ENCODE data around the gene MT1H. TPM values are rescaled to one million over a fixed set of nuclear protein-coding genes. Genes with fewer than 3 reads are reported as not detected.
A peak's percentile ranks its signal among the peaks of the same experiment; 100 is the strongest.

Gene MT1H
- total RNA-seq, 1 donor from 2014 or later = not detected

DNA sequence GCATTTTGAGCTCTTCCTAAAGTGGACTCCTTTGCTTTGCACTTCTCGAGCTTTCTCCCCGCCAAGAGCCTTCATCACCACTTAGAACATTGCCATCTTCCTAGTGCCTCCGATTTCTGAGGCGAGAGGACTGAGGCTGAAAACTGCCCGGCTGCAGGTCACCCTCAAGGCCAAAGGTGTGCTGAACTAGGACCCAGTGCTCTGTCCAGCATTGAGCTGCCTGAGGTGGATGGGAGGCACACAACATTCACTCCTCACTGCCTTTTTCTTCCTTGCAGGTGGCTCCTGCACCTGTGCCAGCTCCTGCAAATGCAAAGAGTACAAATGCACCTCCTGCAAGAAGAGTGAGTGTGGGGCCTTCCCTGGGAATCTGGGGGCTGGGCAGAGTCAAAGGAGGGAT lies 25.8 kb upstream of the MT1H start:
- Mint-ChIP-seq H3K9me3 (ENCODE audit: low read depth) (no peaks in the 10 kb centered on the region), H3K4me3 (ENCODE audit: unreplicated experiment) (peak overlapping the region; percentile 45), H3K27ac (ENCODE audit: unreplicated experiment) (no peak overlapping the region), H3K36me3 (ENCODE audit: low read depth) (peaks cover 2% of the 10 kb centered on the region), H3K4me1 (ENCODE audit: low read depth) (peaks cover 4% of the 10 kb centered on the region), H3K27me3 (ENCODE audit: low read depth) (peaks cover 59% of the 10 kb centered on the region)
- peak; percentile 25 for TF ChIP-seq CTCF (IDR thresholded peaks at IDR 0.05)
- DNase-seq (ENCODE audit: low spot score) = peak; percentile 39

GRCh38 chr16:56645311-56645710 lies 24.3 kb upstream of the MT1H start:
- DNase-seq (ENCODE audit: low spot score) = no peak
- Mint-ChIP-seq H3K4me1 (ENCODE audit: low read depth) (peaks cover 4% of the 10 kb centered on the region), H3K36me3 (ENCODE audit: low read depth) (peaks cover 2% of the 10 kb centered on the region), H3K4me3 (ENCODE audit: unreplicated experiment) (no peak overlapping the region), H3K9me3 (ENCODE audit: low read depth) (no peaks in the 10 kb centered on the region), H3K27ac (ENCODE audit: unreplicated experiment) (no peak overlapping the region), H3K27me3 (ENCODE audit: low read depth) (peaks cover 57% of the 10 kb centered on the region)
- TF ChIP-seq CTCF (IDR thresholded peaks at IDR 0.05) = no peak

DNA sequence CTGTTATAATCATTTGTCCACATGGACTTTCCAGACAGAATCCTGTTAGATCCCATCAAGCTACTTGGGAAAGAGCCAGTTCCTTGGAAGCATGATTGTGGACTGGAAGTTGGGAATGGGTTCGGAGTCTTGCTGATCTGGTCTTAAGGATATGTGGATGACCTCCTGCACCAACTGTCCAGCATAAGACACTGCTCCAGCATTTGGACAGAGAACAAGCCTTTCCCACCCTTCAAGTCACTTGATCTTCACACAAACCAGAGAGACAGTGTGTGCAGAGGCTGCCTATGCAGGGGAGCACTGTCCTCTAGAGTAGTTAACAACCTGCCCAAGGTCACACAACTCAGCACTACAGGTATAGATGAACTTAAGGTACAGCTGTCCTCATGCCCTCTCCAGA lies 23.8 kb upstream of the MT1H start:
- Mint-ChIP-seq H3K27ac (ENCODE audit: unreplicated experiment) (no peak overlapping the region), H3K36me3 (ENCODE audit: low read depth) (peaks cover 2% of the 10 kb centered on the region), H3K9me3 (ENCODE audit: low read depth) (no peaks in the 10 kb centered on the region), H3K4me3 (ENCODE audit: unreplicated experiment) (no peak overlapping the region), H3K27me3 (ENCODE audit: low read depth) (peaks cover 54% of the 10 kb centered on the region), H3K4me1 (ENCODE audit: low read depth) (peaks cover 4% of the 10 kb centered on the region)
- TF ChIP-seq CTCF (IDR thresholded peaks at IDR 0.05) = no peak
- DNase-seq (ENCODE audit: low spot score) = no peak

DNA sequence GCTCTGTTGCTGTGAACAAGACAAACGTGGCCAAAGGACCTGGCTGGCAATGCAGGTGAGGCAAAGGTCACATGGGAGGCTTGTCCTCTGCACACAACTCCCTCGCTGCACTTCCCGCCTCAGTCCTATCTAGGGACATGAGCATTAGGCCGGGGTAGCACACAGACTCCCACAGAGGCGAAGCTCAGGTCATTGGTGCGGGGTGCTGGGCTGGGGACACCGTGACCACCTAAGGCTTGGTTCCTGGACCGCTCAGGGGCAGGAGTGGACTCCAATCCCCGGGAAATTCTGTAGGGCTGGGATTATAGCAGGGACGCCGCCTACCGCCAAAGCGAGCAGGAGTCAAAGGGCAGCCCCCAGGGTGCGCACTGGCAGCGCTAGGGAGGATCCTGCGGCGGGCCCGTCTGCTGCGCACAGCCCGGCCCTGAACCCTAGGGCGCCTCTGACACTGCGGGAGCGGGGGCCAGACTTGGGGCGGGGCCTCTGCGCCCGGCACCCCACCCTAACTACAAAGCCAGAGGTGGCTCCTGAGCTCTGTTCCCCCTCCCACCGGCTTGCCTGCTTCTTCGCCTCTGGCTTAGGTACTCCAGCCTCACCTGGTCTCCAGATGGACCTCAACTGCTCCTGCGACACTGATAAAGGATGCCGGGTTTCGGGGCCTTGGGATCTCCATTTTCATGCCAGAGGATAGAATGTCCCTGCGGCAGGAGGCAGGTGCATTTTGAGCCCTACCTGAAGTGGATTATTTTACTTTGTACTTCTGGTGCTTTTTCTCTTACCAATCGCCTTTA lies 21.8 kb upstream of the MT1H start:
- peaks cover 44% of the 10 kb centered on the region for H3K27me3 Mint-ChIP-seq (ENCODE audit: low read depth)
- DNase-seq (ENCODE audit: low spot score) = no peak

DNA sequence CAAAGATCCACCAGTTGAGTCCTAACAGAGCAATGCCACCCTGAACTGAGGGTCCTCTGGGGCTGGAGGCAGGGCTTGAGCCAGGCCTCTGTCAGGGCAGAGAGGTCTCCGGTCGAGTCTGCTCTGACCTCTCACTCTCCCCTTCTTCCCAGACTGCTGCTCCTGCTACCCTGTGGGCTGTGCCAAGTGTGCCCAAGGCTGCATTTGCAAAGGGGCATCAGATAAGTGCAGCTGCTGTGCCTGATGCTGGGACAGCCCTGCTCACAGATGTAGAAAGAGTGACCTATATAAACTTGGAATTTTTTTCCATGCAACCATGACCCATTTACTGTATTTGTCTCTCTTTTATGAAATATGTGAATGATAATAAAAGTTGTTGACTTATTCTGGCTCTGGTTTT lies 20.3 kb upstream of the MT1H start:
- Mint-ChIP-seq H3K27me3 (ENCODE audit: low read depth) (peaks cover 36% of the 10 kb centered on the region), H3K9me3 (ENCODE audit: low read depth) (no peaks in the 10 kb centered on the region), H3K36me3 (ENCODE audit: low read depth) (no peaks in the 10 kb centered on the region), H3K27ac (ENCODE audit: unreplicated experiment) (no peak overlapping the region), H3K4me3 (ENCODE audit: unreplicated experiment) (no peak overlapping the region), H3K4me1 (ENCODE audit: low read depth) (peaks cover 2% of the 10 kb centered on the region)
- TF ChIP-seq CTCF (IDR thresholded peaks at IDR 0.05) = no peak
- no peak for DNase-seq (ENCODE audit: low spot score)

More for the DNA sequence above, 21.8 kb upstream of the MT1H start:
- Mint-ChIP-seq H3K4me1 (ENCODE audit: low read depth) (peaks cover 4% of the 10 kb centered on the region), H3K9me3 (ENCODE audit: low read depth) (no peaks in the 10 kb centered on the region), H3K36me3 (ENCODE audit: low read depth) (no peaks in the 10 kb centered on the region), H3K4me3 (ENCODE audit: unreplicated experiment) (no peak overlapping the region), H3K27ac (ENCODE audit: unreplicated experiment) (no peak overlapping the region)
- no peak for TF ChIP-seq CTCF (IDR thresholded peaks at IDR 0.05)

Data from chondrocyte (in vitro differentiated cells).